Duodenal mucosa (tissue), 2 donors: Measurements from ENCODE around the gene YY1AP1.
A peak's percentile ranks its signal among the peaks of the same experiment; 100 is the strongest.
"Not testable (repeated sequence)": the region's sequence is repeated elsewhere in the genome, so short reads cannot be mapped to it uniquely, and the experiment has no call there.

Experiments used
- H3K27ac ChIP-seq: one replicate; pipeline ENCODE4 v1.7.0; 2013; ENCODE audit warnings: low read depth, low read length
- H3K27me3 ChIP-seq, 2 donors: one replicate each; pipeline ENCODE4 v1.7.0; 2013; ENCODE audit warnings: low read length in 2 of 2, control low read depth in 1 of 2; ENCODE audit not compliant: insufficient read depth in 2 of 2, control insufficient read depth in 1 of 2
- H3K36me3 ChIP-seq, 2 donors: one replicate each; pipeline ENCODE4 v1.7.0; 2013; ENCODE audit warnings: low read length in 2 of 2, control low read depth in 1 of 2; ENCODE audit not compliant: insufficient read depth in 2 of 2, control insufficient read depth in 1 of 2
- H3K4me1 ChIP-seq, 2 donors: one replicate each; pipeline ENCODE4 v1.7.0; 2013; ENCODE audit warnings: low read length in 2 of 2, control low read depth in 1 of 2; ENCODE audit not compliant: insufficient read depth in 2 of 2, control insufficient read depth in 1 of 2
- H3K4me3 ChIP-seq, 2 donors: one replicate each; pipeline ENCODE4 v1.7.0; 2013; ENCODE audit warnings: low read length in 2 of 2, low read depth in 1 of 2
- H3K9ac ChIP-seq, 2 donors: one replicate each; pipeline ENCODE4 v1.7.0; 2013; ENCODE audit warnings: low read length in 2 of 2, low read depth in 1 of 2
- H3K9me3 ChIP-seq, 2 donors: one replicate each; pipeline ENCODE4 v1.7.0; 2013; ENCODE audit warnings: low read length in 2 of 2, control low read depth in 1 of 2; ENCODE audit not compliant: control insufficient read depth in 1 of 2

YY1AP1 gene

DNA sequence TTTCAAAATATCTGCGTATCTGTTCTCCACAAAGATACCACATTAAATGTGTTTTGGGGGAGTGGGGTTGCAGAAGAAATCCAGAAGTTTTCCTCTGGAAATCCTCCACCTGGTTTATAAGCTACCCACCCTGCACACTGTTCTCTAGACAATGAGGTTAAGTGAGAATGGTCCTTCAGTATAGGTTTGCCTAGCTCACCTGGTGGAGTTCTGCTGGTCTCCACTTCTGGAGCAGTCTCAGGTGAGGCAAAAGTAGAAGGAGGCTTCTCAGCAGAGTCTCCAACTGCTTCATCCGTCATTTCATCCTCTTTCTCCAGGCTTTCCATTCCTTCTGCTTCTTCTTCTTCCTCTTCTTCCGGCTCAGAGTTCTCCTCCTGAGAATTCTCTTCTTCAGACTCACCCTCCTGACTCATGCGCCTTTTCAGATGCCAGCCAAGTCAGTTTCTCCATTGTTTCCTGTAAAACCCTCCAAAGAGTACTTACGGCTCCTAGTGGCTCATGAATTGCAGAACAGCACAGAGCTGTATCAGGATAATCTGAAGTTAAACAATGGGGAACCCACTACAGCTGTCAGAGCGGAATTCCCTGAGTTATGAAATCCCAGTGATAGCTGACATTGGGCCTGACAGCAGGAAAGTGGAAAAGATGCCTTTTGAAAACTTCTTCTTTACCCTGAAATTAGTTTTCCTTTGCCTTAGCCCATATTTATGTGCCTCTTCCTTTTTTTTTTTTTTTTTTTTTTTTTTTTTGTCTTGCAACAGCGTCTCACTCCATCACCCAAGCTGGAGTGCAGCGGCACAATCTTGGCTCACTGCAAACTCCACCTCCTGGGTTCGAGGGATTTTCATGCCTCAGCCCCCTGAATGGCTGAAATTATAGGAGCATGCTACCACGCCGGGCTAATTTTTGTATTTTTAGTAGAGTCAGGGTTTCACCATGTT is 40.1 kb downstream of the YY1AP1 start:
- no peak overlapping the region for H3K4me3 ChIP-seq
- no peak overlapping the region for H3K27ac ChIP-seq
- no peaks in the 10 kb centered on the region for H3K36me3 ChIP-seq
- H3K4me1 ChIP-seq: peaks cover 4% of the 10 kb centered on the region in 2 donors
- no peak overlapping the region for H3K9ac ChIP-seq
- peaks cover 2 to 6% of the 10 kb centered on the region in 2 donors for H3K9me3 ChIP-seq
- H3K27me3 ChIP-seq: no peaks in the 10 kb centered on the region

DNA sequence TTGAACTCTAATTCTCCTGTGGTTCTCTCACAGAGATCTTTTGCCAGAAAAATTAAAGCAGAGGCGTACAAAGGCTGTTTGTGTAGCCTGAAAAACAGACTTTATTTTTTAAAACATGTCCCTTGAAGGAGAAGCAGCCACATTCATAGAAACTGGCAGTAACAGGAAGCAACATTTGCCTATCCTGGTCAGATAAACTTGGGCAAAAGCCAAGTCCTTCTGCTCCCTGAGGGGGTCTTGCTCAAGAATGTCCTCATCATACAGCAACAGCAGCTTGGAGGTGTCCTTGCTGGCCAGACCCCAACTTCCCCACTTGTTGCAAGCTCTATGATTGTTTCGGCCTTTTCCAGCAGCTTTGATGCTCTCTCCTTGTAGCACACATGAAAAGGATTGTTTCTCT is 42.3 kb downstream of the YY1AP1 start:
- Histone ChIP-seq H3K4me1 (peaks cover under 1 to 4% of the 10 kb centered on the region in 2 donors), H3K27ac (no peak overlapping the region), H3K36me3 (no peaks in the 10 kb centered on the region), H3K4me3 (no peak overlapping the region), H3K9ac (no peak overlapping the region), H3K27me3 (no peaks in the 10 kb centered on the region), H3K9me3 (peaks cover 12 to 24% of the 10 kb centered on the region in 2 donors)

DNA sequence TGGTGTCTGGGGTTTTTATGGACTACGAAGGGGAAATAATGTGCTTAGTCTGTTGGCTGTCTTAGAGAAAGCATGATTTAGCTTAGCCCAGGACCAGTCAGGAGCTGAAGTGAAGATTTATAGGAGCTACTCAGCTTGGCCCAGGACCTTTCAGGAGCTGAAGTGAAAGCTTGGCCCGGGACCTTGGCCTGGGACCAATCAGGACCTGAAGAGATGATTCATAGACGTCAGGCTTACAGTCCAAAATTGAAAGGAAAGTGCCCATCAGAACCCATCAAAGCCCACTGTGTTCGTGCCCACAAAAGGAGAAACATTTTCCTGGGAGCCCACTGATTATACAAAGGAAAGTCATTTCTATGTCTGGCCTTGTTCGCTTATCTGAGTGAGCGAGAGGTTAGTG is 42.9 kb downstream of the YY1AP1 start:
- no peaks in the 10 kb centered on the region for H3K27me3 ChIP-seq
- H3K9me3 ChIP-seq: peaks cover 12 to 24% of the 10 kb centered on the region in 2 donors
- no peak overlapping the region for H3K9ac ChIP-seq
- peaks cover 0 to 4% of the 10 kb centered on the region in 2 donors for H3K4me1 ChIP-seq
- H3K27ac ChIP-seq: no peak overlapping the region
- H3K4me3 ChIP-seq: no peak overlapping the region
- no peaks in the 10 kb centered on the region for H3K36me3 ChIP-seq

DNA sequence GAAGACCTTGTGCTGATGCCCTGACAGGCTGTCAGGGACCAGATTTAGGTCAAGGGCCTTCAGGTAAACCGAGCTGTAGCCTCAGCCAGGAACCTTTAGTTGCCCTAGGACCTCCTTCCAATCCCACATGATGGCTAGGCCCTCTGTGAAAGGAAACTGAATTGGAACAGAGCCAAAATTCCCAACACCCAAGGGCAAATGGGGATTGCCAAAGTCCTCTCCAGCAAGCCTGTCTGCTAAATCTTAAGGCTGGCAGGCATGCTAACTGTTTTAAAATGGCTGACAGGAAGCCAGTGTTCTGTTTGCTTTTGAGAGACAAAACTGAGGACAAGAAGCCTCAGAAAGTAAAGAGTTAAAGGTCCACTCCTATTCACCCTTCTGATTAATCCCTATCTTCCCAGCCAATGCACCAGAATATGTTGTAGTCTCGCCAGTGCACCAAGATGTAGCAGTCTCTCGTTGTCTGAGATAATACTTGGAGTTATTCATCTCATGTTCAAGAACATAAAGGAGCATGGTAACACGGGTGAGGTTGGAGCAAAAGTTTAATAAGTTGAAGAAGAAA is 43.5 kb downstream of the YY1AP1 start:
- no peaks in the 10 kb centered on the region for H3K27me3 ChIP-seq
- H3K4me1 ChIP-seq: peaks cover 0 to 4% of the 10 kb centered on the region in 2 donors
- H3K9ac ChIP-seq: no peak overlapping the region
- H3K4me3 ChIP-seq: no peak overlapping the region
- H3K9me3 ChIP-seq: peaks cover 12 to 28% of the 10 kb centered on the region in 2 donors
- H3K27ac ChIP-seq: no peak overlapping the region
- H3K36me3 ChIP-seq: no peaks in the 10 kb centered on the region

DNA sequence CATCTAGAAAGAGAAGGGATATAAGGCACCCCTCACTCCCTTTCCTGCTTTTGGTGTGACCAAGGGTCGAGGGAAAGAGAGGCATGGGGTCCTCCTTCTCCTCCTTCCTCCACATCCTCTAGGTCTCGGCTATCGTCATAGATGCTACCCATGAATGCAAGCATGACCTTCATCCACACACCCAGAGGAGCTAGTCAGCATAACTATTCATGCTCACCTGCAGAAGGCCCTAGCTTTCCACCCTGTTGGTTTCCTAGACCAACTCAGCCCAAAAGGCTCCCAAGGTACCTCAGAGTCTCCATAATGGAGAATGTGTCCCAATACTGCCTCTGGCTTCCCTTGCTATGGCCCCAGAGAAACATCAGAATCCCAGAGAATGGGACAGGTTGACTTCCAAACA is 45.3 kb downstream of the YY1AP1 start:
- Histone ChIP-seq H3K9ac (no peak overlapping the region), H3K27me3 (no peaks in the 10 kb centered on the region), H3K27ac (no peak overlapping the region), H3K9me3 (peaks cover 10 to 28% of the 10 kb centered on the region in 2 donors), H3K4me1 (peaks cover 0 to 4% of the 10 kb centered on the region in 2 donors), H3K4me3 (no peak overlapping the region), H3K36me3 (no peaks in the 10 kb centered on the region)

DNA sequence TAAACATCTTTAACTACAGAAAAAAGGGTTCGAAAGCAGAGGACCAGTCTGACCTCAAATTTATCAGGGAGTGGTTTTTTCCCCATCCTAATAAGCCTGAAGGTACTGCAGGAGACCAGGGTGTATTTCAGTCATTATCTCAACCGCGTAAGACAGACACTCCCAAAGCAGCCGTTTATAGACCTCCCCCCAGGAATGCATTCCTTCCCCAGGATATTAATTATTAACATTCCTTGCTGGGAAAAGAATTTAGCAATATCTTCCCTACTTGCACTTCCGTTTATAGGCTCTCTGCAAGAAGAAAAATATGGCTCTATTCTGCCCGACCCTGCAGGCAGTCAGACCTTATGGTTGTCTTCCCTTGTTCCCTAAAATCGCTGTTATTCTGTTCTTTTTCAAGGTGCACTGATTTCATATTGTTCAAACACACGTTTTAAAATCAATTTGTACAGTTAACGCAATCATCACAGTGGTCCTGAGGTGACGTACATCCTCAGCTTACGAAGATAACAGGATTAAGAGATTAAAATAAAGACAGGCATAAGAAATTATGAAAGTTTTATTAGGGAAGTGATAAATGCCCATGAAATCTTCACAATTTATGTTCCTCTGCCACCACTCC is 45.9 kb downstream of the YY1AP1 start:
- H3K36me3 ChIP-seq, H3K9ac ChIP-seq, H3K4me3 ChIP-seq, H3K27ac ChIP-seq, H3K27me3 ChIP-seq, H3K4me1 ChIP-seq: not testable (repeated sequence)
- peaks cover 10 to 28% of the 10 kb centered on the region in 2 donors for H3K9me3 ChIP-seq

DNA sequence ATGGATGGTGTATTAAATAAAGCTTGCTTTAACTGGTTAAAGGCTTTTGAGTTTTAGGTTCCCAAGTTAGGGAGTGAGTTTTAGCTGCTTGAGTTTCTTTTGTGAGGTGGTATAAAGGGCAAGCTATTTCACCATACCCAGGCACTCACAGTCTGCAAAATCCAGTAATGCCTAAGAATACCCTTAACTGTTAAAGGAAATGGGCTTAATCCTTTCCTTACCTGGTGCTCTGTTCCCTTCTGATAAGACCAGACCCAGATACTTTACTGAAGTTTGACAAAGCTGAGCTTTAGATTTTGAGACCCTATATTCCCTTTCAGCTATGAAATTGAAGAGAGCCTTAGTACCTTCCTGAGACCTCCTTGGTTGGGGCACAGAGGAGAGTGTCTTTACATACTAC is 48.2 kb downstream of the YY1AP1 start:
- Histone ChIP-seq H3K4me3 (no peak overlapping the region), H3K9me3 (peaks cover 10 to 28% of the 10 kb centered on the region in 2 donors), H3K27ac (no peak overlapping the region), H3K4me1 (peaks cover 9 to 15% of the 10 kb centered on the region in 2 donors), H3K36me3 (no peaks in the 10 kb centered on the region), H3K27me3 (no peaks in the 10 kb centered on the region), H3K9ac (no peak overlapping the region)

DNA sequence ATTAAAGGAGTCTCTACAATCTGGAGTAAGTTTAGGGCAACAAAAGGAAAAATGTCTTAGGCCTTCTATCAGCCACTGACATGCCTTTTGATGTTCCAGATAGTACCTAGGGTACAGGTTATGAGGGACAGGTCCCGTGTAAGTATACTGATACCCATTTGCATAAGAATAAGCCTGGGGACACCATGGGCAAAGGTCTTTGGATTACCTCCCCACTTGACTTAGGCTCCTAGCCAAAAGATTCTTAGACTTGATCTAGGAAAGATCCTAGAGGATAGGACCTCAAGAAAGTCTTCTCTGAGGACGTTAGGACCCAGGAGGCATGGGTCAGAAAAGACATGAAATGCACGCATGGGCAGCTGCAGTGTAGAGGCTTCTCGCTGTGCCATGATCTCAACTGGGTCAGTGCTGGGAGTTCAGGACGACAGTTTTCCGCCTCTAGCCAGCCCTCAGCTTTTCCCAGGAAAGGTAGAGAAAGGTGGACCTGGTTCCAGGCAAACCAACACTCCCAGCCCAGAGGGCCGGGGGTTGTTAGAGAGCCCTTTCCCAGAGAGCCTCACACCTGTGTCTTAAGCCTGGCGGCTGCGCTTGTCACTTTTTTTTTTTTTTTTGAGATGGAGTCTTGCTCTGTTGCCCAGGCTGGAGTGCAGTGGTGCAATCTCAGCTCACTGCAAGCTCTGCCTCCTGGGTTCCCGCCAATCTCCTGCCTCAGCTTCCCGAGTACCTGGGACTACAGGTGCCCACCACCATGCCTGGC is 52.0 kb downstream of the YY1AP1 start:
- peaks cover 1 to 6% of the 10 kb centered on the region in 2 donors for H3K9me3 ChIP-seq
- H3K4me3 ChIP-seq: peak overlapping the region; percentile 2 to 80
- no peak overlapping the region for H3K9ac ChIP-seq
- H3K27ac ChIP-seq: no peak overlapping the region
- H3K36me3 ChIP-seq: no peaks in the 10 kb centered on the region
- peaks cover 9 to 15% of the 10 kb centered on the region in 2 donors for H3K4me1 ChIP-seq
- no peaks in the 10 kb centered on the region for H3K27me3 ChIP-seq

DNA sequence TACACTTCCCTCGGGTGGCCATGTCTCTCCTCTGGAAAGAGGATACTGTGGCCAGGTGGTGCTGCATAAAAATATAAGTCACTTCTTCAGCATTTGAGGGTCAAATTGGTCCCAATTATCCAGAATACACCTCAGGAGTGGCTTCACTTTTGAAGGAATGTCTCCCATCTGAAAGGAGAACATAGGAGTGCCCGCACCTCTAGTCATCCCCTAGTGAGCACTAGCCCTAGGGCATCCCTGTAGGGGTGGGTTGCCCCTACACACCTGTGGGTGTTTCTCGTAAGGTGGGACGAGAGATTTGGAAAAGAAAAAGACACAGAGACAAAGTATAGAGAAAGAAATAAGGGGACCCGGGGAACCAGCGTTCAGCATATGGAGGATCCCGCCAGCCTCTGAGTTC is 62.1 kb downstream of the YY1AP1 start:
- not testable (repeated sequence) for H3K4me1 ChIP-seq, H3K9me3 ChIP-seq, H3K36me3 ChIP-seq, H3K27me3 ChIP-seq, H3K9ac ChIP-seq, H3K27ac ChIP-seq, H3K4me3 ChIP-seq
